Neural cell (in vitro differentiated cells): ENCODE results near the gene EXOC2.

Experiments used
- EP300 ChIP-seq: fragments of 450-650 bp; conservative IDR thresholded peaks from 2 replicates; pipeline ENCODE4 v1.6.1; 2014; ENCODE audit warnings: antibody characterized with exemption, mild to moderate bottlenecking, moderate library complexity; ENCODE audit not compliant: poor library complexity, severe bottlenecking
- EZH2 ChIP-seq: fragments of 200-600, 300-800 bp; shearing (Covaris generic), sonication (generic); IDR thresholded peaks from 2 replicates; pipeline ENCODE4 v1.6.1; 2014; ENCODE audit warnings: antibody characterized with exemption, low read length, borderline replicate concordance, mild to moderate bottlenecking; ENCODE audit not compliant: insufficient read depth, poor library complexity, severe bottlenecking
- POLR2AphosphoS5 ChIP-seq: IDR thresholded peaks from 2 replicates; pipeline ENCODE4 v1.6.1; 2012
- RAD21 ChIP-seq: fragments of 450-650 bp; conservative IDR thresholded peaks from 2 replicates; pipeline ENCODE4 v1.6.1; 2014; ENCODE audit warnings: antibody characterized with exemption, mild to moderate bottlenecking, moderate library complexity
- TF ChIP-seq, protein P1 (sequence below): fragments of 450-650 bp; IDR thresholded peaks from 2 replicates; pipeline ENCODE4 v1.5.1; 2014; ENCODE audit warnings: antibody characterized with exemption, mild to moderate bottlenecking, moderate library complexity; ENCODE audit not compliant: poor library complexity, severe bottlenecking

DNA sequence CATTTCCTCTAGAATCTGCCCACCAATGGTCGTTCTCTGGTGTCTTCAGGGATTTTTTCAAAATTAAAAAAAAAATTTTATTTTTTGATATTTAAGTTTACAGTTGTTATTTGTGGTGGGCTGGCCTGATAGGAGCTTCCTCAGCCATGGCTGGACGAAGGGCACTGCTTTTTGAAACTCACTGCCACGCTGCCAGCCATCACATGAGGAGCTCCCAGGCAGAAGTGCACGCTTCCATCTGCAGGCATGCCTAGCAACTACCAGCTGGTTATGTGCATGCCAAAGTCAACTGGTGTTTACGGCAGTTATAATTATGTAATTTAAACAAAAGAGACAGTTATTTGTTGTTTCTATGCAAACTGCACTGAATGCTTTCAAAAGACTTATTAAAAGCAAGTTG, 196.3 kb downstream of the EXOC2 start:
- TF ChIP-seq, protein P1, sequence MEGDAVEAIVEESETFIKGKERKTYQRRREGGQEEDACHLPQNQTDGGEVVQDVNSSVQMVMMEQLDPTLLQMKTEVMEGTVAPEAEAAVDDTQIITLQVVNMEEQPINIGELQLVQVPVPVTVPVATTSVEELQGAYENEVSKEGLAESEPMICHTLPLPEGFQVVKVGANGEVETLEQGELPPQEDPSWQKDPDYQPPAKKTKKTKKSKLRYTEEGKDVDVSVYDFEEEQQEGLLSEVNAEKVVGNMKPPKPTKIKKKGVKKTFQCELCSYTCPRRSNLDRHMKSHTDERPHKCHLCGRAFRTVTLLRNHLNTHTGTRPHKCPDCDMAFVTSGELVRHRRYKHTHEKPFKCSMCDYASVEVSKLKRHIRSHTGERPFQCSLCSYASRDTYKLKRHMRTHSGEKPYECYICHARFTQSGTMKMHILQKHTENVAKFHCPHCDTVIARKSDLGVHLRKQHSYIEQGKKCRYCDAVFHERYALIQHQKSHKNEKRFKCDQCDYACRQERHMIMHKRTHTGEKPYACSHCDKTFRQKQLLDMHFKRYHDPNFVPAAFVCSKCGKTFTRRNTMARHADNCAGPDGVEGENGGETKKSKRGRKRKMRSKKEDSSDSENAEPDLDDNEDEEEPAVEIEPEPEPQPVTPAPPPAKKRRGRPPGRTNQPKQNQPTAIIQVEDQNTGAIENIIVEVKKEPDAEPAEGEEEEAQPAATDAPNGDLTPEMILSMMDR: no peak
- TF ChIP-seq EZH2 (no peak), RAD21 (no peak), EP300 (no peak), POLR2AphosphoS5 (no peak)
